T-helper 2 cell treated with Interferon-gamma antibody and Interleukin-4, amounts not matched to agents 5 μg/mL and 100 μg/mL, for 36 hours (primary cell): ENCODE results near the gene INSC.

ENCODE experiments used
- DNase-seq: peaks from one replicate; pipeline ENCODE4 v3.0.0; 2021; ENCODE audit warnings: low spot score
- H3K27ac Mint-ChIP-seq: one replicate; pipeline ENCODE4 v1.8.0; 2021; ENCODE audit warnings: mild to moderate bottlenecking, mixed read lengths
- H3K27me3 Mint-ChIP-seq: one replicate; pipeline ENCODE4 v1.8.0; 2021; ENCODE audit warnings: low read depth, mixed read lengths
- H3K36me3 Mint-ChIP-seq: one replicate; pipeline ENCODE4 v1.8.0; 2021; ENCODE audit warnings: low read depth, mixed read lengths
- H3K4me1 Mint-ChIP-seq: one replicate; pipeline ENCODE4 v1.8.0; 2021; ENCODE audit warnings: low read depth, mixed read lengths
- H3K4me3 Mint-ChIP-seq: one replicate; pipeline ENCODE4 v1.8.0; 2022; ENCODE audit warnings: mild to moderate bottlenecking, moderate library complexity, mixed read lengths
- H3K9me3 Mint-ChIP-seq: one replicate; pipeline ENCODE4 v1.8.0; 2021; ENCODE audit warnings: mixed read lengths

INSC gene

GRCh38 chr11:15099267-15099666 lies 15.5 kb upstream of the INSC start:
- peaks cover 30% of the 10 kb centered on the region for H3K27me3 Mint-ChIP-seq
- H3K4me3 Mint-ChIP-seq: no peak overlapping the region
- no peaks in the 10 kb centered on the region for H3K36me3 Mint-ChIP-seq
- DNase-seq: no peak
- no peak overlapping the region for H3K27ac Mint-ChIP-seq
- H3K4me1 Mint-ChIP-seq: no peaks in the 10 kb centered on the region
- H3K9me3 Mint-ChIP-seq: no peaks in the 10 kb centered on the region

DNA sequence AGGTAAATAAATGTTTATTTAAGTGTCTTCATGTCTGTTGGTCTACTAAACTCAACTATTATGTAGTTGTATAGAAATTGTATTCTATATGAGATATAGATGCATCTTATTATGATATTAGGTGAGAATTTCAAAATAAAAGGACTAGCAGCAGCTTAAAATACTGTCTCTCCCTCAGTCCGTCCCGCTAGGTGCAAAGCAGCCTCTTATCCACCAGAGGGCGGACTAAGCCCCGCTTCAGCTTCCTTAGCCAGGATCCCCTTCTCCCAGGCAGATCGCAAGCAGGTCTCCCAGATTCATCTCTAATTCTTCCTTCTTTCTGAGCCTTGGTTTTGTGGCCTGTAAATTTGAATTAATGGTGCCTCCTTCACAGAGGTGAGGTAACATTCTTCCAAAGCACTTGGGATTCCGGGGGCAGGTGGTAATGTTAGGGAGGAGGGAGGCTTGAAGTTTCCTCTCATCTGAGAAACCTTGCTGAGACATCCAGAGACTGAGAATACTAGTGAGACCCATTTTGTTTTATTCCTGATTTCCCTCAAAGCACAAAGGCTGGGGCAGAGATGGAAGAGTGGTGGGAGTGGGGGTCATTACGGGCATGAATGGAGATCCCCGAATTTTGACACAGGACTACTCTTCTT lies 13.5 kb upstream of the INSC start:
- Mint-ChIP-seq H3K27ac (no peak overlapping the region), H3K4me3 (no peak overlapping the region), H3K36me3 (no peaks in the 10 kb centered on the region), H3K9me3 (no peaks in the 10 kb centered on the region), H3K4me1 (no peaks in the 10 kb centered on the region), H3K27me3 (peaks cover 26% of the 10 kb centered on the region)
- DNase-seq: peak; percentile 20

- Mint-ChIP-seq H3K4me3 (no peak overlapping the region), H3K4me1 (peaks cover 3% of the 10 kb centered on the region), H3K9me3 (no peaks in the 10 kb centered on the region), H3K27me3 (peaks cover 17% of the 10 kb centered on the region), H3K36me3 (no peaks in the 10 kb centered on the region), H3K27ac (no peak overlapping the region)
- no peak for DNase-seq
Observed at GRCh38 chr11:15104166-15104565, 10.6 kb upstream of the INSC start.

DNA sequence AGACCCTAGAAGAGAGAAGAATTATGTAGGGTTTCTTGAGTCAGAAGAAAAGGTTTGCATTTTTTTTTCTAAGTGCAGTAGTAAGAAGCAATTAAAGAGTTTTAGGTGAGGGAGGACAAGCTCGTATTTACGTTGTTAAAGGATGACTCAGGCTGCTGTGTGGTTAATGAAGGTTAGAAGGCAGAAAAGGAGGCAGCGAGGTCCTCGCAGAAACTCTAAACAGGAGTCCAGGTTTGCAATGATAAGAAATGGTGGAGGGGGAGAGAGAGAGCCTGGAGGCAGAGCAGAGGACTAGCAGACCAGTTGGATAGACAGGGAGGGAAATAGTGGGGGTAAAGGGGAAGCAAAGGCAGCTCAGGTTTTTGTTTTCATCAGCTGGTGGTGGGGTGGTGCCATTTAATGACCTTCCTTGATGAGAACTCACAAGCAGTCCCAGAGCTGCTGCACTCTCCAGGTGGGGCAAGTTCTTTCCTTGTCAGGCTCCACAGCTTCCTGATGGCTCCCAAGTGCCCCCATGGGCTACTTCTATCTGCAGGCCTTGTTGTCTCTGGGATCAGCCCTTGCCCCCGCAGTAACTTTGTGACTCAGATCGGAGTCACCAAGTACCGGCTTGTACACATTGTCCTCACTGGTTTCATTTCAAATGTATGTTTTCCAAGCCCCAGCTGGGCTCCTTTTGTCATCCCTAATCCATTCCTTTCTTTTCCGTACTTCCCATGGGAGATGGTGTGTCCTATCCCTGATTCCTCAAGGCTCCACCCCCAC lies 8.3 kb upstream of the INSC start:
- Mint-ChIP-seq H3K27me3 (peaks cover 8% of the 10 kb centered on the region), H3K36me3 (no peaks in the 10 kb centered on the region), H3K4me3 (no peak overlapping the region), H3K27ac (no peak overlapping the region), H3K9me3 (no peaks in the 10 kb centered on the region), H3K4me1 (peaks cover 3% of the 10 kb centered on the region)
- DNase-seq: no peak

DNA sequence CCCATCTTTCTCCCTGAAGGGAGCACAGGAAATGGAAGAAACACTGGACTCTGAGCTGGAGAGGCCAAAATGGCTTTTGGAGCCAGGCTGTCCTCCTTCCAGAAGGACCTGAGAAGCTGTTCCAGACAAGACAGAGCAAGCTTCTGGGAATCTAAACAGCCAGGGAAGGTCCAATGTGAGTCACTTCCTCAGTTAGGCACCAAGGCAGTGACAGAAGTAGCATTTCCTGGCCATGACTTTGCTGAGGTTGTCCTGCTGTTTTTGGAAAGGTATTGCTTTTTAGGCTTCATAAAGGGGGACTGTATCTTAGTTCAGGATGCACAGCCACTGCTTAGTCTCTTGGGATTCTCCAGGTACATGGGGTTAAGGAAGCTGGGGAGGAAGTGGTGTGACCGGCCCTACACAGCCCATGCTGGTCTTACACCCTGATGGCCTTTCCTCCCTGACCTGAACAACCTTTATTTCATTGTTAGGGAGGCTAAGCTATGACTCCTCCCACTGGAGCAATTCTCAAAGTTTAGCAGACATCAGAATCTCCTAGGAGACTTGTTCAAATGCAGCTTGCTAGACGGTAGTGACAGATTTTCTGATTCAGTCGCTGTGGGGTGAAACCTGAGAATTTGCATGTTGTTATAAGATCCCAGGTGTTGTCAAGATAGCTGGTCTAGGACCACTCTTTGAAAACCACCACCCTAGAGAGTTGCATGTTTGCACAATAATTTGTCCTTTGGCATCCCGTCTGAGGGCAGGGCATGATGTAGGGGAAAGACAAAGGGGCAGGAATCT lies 6.8 kb upstream of the INSC start:
- H3K9me3 Mint-ChIP-seq: no peaks in the 10 kb centered on the region

GRCh38 chr11:15108592-15109130 lies 6.1 kb upstream of the INSC start:
- Mint-ChIP-seq H3K36me3 (no peaks in the 10 kb centered on the region), H3K4me1 (peaks cover 10% of the 10 kb centered on the region), H3K9me3 (no peaks in the 10 kb centered on the region), H3K27me3 (peaks cover 6% of the 10 kb centered on the region), H3K27ac (no peak overlapping the region), H3K4me3 (no peak overlapping the region)
- DNase-seq: no peak

More for the DNA sequence above, 6.8 kb upstream of the INSC start:
- Mint-ChIP-seq H3K36me3 (no peaks in the 10 kb centered on the region), H3K4me1 (peaks cover 3% of the 10 kb centered on the region), H3K4me3 (no peak overlapping the region), H3K27ac (no peak overlapping the region), H3K27me3 (peaks cover 5% of the 10 kb centered on the region)
- no peak for DNase-seq

DNA sequence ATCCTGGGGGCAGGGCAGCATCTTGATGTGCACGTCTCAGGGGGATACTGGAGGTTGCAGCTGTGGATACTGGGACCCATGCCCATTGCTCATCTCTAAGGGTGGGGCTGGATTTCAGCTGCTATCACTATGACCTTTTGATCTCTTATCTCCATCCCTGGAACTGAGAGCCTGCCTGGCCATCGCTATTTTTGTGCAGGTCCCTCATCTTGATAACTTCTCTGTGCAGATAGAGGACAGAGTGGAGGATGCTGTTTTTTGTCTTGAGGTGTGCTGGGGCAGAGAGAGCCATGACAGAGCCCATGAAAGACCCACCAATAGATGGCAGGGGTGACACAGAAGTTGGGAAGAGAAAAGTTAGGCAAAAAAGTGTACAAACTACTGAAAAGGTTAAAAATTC lies 5.1 kb upstream of the INSC start:
- Mint-ChIP-seq H3K4me3 (no peak overlapping the region), H3K36me3 (no peaks in the 10 kb centered on the region), H3K27me3 (peaks cover 12% of the 10 kb centered on the region), H3K9me3 (no peaks in the 10 kb centered on the region), H3K4me1 (peaks cover 14% of the 10 kb centered on the region), H3K27ac (no peak overlapping the region)
- no peak for DNase-seq

- DNase-seq: no peak
- Mint-ChIP-seq H3K9me3 (no peaks in the 10 kb centered on the region), H3K36me3 (no peaks in the 10 kb centered on the region), H3K27ac (no peak overlapping the region), H3K27me3 (peaks cover 24% of the 10 kb centered on the region), H3K4me3 (no peak overlapping the region), H3K4me1 (peaks cover 18% of the 10 kb centered on the region)
Observed at GRCh38 chr11:15111215-15111614, 3.5 kb upstream of the INSC start.

DNA sequence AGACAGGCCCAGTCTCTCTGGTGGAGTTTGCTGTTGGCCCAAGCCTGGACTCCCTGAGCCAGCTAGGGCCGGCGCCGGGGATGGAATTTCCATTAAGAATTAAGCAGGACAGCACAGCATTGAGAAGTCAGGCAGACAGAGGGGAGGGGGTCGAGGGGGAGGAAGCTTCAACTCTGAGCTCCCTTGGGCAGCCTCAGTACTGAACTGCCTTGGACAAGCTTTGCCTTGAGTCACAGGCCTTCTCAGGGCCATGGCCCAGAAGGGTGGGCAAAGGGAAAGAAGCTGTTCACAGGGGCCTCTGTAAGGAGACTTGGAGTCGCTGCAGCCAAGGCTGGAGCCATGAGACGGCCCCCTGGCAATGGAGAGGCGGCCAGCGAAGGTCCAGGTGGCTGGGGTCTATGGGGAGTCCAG lies 2.6 kb upstream of the INSC start:
- no peaks in the 10 kb centered on the region for H3K9me3 Mint-ChIP-seq
- H3K27ac Mint-ChIP-seq: no peak overlapping the region
- H3K4me1 Mint-ChIP-seq: peaks cover 18% of the 10 kb centered on the region
- no peaks in the 10 kb centered on the region for H3K36me3 Mint-ChIP-seq
- no peak overlapping the region for H3K4me3 Mint-ChIP-seq
- H3K27me3 Mint-ChIP-seq: peaks cover 33% of the 10 kb centered on the region
- no peak for DNase-seq

- peaks cover 18% of the 10 kb centered on the region for H3K4me1 Mint-ChIP-seq
- DNase-seq: no peak
- peaks cover 33% of the 10 kb centered on the region for H3K27me3 Mint-ChIP-seq
- no peaks in the 10 kb centered on the region for H3K9me3 Mint-ChIP-seq
- no peaks in the 10 kb centered on the region for H3K36me3 Mint-ChIP-seq
- H3K27ac Mint-ChIP-seq: no peak overlapping the region
- no peak overlapping the region for H3K4me3 Mint-ChIP-seq
Observed at GRCh38 chr11:15113381-15113780, 1.3 kb upstream of the INSC start.

- Mint-ChIP-seq H3K4me3 (no peak overlapping the region), H3K27ac (no peak overlapping the region), H3K9me3 (no peaks in the 10 kb centered on the region), H3K27me3 (peaks cover 35% of the 10 kb centered on the region), H3K36me3 (no peaks in the 10 kb centered on the region), H3K4me1 (peaks cover 24% of the 10 kb centered on the region)
- no peak for DNase-seq
Observed at GRCh38 chr11:15115686-15116085, 963 bp downstream of the INSC start.

DNA sequence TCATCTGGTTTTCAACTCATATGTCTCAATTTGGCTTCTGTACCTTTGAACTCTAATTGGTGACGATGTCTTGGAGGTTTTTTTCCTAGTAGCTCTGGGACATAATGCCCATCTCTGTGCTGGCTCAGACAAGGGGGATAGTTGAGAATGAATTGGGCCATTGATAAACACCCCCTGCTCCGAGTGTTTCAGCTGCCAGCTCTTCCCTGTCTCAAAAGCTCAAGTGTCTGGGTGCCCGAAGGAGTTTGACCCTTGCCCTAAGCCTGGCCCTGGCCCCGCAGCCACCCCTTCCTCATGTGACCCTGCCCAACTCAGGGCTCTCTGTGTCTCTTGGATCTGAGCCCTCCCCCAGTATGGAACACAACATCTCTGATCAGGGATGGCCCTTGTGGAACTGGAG lies 3.0 kb downstream of the INSC start:
- Mint-ChIP-seq H3K9me3 (no peaks in the 10 kb centered on the region), H3K27me3 (peaks cover 40% of the 10 kb centered on the region), H3K4me3 (no peak overlapping the region)

DNA sequence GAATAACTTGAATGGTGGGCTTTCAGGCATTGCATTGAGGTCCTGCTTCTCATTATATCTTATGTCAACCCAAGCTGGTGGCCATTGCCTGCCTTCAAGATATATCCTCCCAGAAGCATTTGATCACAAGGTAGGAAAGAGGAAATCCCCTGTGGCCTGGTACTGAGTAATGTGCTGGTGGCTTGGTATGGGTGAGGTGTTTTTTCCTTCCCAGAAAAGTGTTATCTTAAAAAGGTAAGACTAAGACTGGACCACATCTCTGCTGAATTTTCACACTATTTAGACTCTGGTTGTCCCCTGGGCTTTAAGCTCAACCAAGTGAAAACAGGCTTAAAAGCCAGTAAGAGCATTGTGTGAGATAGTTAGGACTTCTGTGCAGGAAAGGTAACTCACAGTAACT lies 3.7 kb downstream of the INSC start:
- H3K9me3 Mint-ChIP-seq: no peaks in the 10 kb centered on the region
- no peaks in the 10 kb centered on the region for H3K36me3 Mint-ChIP-seq
- no peak overlapping the region for H3K4me3 Mint-ChIP-seq
- peaks cover 39% of the 10 kb centered on the region for H3K27me3 Mint-ChIP-seq
- H3K4me1 Mint-ChIP-seq: peaks cover 19% of the 10 kb centered on the region
- H3K27ac Mint-ChIP-seq: no peak overlapping the region
- peak; percentile 30 for DNase-seq

More for the DNA sequence above, 3.0 kb downstream of the INSC start:
- Mint-ChIP-seq H3K27ac (no peak overlapping the region), H3K4me1 (peaks cover 24% of the 10 kb centered on the region), H3K36me3 (no peaks in the 10 kb centered on the region)
- no peak for DNase-seq

- Mint-ChIP-seq H3K36me3 (no peaks in the 10 kb centered on the region), H3K27me3 (peaks cover 34% of the 10 kb centered on the region), H3K9me3 (no peaks in the 10 kb centered on the region), H3K4me1 (peaks cover 12% of the 10 kb centered on the region), H3K4me3 (no peak overlapping the region), H3K27ac (no peak overlapping the region)
- no peak for DNase-seq
Observed at GRCh38 chr11:15119352-15119751, 4.6 kb downstream of the INSC start.
